ENCODE results near the gene EFNB3.

The EFNB3 gene

DNA sequence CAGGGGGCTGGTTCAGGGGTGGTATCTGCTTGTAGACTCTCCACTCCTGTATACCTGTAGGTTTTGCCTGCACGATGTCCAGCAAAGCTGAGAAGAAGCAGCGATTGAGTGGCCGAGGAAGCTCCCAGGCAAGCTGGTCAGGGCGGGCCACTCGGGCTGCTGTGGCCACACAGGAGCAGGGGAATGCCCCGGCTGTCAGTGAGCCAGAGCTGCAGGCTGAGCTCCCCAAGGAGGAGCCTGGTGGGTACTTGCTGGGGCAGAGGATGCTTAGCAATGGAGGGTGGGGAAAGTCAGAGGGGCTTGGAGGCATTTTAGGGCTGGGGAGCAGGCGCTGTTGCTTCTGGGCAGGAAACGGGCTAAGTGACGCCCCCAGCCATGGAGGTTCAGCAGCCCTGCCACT, 14.7 kb downstream of the EFNB3 start:
- no peak for DNase-seq

GRCh38 chr17:7720125-7720524, 15.1 kb downstream of the EFNB3 start:
- DNase-seq, result no peak

GRCh38 chr17:7721612-7722011, 16.6 kb downstream of the EFNB3 start:
- DNase-seq, result no peak

GRCh38 chr17:7727886-7728285, 22.9 kb downstream of the EFNB3 start:
- DNase-seq, result no peak

DNA sequence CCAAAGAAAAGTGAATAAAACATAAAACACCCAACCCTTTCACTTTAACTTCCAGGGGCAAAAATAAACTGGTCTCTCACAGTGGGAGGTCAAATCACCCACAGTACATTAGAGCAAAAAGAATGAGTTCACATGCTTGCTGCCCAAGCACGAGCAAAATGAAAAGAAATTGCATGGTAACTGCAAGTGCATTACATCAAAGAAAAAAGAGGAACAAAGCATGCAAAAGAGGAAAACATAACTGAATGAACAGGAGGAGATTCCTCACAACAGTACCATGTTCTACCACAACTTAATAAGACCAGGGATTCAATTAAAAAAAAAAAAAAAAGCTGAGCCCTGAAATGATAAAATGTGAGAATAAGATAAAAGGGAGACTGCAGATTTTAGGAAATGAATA, 24.8 kb downstream of the EFNB3 start:
- no peak for DNase-seq

DNA sequence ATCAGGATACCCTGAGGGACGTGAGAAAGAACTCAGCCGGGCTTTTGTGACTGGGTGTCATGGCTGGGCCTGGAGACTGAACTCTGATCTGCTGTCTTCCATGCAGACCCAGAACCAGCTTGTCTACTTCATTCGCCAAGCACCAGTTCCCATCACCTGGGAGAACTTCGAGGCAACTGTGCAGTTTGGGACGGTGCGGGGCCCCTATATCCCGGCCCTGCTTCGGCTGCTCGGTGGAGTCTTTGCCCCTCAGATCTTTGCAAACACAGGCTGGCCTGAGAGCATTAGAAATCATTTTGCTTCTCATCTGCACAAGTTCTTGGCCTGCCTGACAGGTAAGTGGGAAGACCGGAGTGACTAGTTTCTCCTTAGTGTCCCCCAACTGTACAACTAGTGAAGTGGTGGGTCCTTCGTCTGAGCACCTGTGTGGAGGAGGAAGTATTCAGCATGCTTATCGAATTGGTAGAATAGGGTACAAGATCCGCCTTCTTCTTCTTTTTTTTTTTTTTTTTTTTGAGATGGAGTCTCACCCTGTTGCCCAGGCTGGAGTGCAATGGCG, 28.1 kb downstream of the EFNB3 start:
- DNase-seq, result no peak

GRCh38 chr17:7737601-7738000, 32.6 kb downstream of the EFNB3 start:
- DNase-seq, result no peak

GRCh38 chr17:7739746-7740145, 34.7 kb downstream of the EFNB3 start:
- DNase-seq, result no peak

DNA sequence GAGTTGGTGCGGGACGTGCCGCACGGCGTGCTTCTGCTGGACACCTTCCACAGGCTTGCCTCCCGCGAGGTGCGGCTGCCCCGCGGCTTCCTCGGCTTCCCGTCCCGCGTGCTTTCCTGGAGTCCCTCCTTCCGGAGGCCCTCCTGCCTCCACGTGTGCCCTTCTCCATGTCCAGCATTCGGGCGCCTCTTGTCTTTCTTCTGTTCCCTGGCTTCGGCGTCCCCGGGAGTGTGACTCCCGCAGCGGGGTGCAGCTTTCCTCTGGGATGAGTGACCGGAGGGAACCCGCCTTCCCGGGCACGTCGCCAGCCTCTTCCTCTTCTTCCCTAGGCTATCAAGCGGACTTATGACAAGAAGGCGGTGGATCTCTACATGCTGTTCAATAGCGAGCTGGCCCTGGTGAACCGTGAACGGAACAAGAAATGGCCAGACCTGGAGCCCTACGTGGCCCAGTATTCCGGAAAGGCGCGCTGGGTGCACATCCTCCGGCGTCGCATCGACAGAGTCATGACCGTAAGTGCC, 35.5 kb downstream of the EFNB3 start:
- no peak for DNase-seq

DNA sequence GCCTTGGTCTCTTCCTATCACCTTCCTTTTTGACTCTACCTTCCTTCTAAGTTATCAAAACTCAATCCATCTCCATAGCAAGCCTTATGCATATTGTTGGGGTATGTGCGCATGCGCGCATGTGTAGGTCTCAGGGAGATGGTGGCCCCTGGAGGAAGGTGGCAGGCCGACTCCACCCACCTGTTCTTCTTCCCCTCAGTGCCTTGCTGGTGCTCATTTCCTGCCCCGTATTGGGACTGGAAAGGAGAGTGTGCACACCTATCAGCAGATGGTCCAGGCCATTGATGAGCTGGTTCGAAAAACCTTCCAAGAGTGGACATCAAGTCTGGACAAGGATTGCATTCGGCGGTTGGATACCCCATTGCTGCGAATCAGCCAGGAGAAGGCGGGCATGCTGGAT, 37.7 kb downstream of the EFNB3 start:
- DNase-seq, result no peak

GRCh38 chr17:7744416-7744815, 39.4 kb downstream of the EFNB3 start:
- DNase-seq, result no peak

- DNase-seq, result no peak
Observed at GRCh38 chr17:7745748-7746470, 40.9 kb downstream of the EFNB3 start.

DNA sequence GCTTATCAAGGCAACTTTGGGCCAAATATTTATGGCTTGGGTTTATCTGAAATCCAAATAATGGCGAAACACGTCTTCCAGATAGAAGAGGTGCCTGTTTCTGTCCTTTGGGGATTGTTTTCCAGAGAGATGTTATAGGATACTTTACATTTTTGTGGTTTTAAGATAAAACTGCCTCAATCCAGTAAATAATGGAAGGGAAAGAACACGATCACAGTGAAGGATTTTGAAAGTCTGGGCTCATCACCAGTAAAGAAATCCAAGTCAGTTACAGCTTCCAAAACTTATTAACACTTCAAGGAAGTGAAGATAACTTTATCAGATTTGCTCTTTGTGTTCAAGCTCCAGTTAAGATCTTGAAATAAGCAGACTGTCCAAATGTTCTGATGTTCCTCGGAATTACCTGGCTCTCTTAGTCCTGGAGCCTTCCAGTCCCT, 42.7 kb downstream of the EFNB3 start:
- DNase-seq, result no peak

DNA sequence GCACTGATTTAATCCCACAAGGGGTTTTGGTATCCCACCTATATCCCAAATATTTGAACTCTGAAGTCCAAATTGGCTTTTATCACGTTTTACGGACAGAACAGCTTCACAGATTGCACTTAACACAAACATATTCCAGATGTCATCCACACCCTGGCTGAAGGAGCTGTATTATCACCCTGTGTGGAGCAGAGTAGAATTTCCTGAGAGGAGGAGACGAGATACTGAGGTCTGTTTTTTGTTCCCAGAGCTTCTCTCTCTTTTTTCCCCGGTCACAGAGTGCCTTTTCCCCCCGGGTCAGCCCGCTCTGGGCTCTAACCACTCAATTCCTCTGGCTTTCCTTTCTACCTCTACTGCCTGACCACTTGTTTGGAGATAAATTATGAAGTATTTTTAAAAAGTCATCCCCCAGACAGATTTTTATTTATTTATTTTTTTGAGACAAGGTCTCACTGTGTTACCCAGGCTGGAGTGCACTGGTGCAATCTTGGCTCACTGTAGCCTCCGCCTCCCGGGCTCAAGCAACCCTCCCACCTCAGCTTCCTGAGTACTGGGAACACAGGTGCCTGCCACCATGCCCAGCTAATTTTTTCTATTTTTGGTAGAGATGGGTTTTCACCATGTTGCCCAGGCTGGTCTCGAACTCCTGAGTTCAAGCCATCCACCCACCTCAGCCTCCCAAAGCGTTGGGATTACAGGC, 43.2 kb downstream of the EFNB3 start:
- no peak for DNase-seq

DNA sequence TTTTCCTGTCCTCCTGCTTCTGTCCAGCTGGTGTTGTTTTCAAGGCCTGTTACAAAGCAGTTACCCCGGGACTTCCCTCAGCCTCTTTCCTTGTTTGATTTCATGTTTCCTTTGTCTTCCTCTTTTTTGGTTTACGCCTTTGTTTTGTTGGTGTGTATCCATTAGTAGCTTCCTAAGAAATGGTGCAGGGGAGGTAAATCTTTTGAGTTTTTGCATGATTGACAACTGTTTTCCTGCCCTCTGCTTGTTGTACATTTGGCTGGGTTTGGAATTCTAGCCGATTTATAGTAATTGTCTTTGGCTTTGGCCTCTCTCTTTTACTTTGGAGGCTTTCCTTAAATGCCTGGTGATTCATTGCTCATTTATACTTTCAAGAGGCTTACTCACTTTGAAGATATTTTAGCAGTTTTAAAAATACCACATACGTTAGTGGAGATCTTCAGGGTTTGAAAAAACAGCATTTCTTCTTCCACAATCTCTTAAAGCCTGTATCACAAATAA, 45.4 kb downstream of the EFNB3 start:
- DNase-seq, result no peak

GRCh38 chr17:7754656-7755055, 49.7 kb downstream of the EFNB3 start:
- DNase-seq, result no peak

DNA sequence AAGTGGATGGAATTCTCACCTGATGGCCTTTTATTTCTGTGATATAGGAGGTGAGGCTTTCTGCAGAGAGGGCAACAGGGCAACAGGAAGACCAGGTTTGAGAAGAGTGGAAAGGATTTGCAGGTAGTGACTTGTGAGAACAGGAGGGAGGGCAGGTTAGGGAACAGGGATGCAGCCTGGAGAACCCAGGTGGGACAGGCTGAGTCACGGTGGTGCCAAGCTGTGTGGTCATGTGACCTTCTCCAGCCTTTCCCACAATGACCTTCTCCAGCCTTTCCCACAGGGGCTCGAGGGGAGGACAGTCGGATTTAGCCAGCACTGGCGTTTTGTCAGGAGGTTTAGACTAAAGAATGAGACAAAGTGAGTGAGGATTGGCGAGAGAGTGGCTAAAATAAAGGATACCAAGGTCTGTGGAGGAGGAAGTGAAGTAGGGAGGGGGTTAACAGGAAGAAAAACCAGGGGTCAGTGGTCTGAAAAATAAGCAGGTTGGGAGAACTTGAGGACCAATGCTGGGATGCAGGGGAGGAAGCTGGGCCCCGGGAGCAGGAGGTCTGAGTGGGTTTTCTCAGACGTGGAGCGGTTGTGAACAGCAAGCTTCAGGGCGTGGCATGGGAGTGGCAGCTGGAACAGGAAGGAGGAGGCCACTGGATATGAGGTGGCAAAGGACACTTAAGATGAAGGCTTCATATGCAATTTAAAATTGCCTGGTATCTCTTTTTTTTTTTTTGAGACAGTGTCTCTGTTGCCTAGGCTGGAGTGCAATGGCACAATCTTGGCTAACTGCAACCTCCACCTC, 50.3 kb downstream of the EFNB3 start:
- DNase-seq, result no peak

DNA sequence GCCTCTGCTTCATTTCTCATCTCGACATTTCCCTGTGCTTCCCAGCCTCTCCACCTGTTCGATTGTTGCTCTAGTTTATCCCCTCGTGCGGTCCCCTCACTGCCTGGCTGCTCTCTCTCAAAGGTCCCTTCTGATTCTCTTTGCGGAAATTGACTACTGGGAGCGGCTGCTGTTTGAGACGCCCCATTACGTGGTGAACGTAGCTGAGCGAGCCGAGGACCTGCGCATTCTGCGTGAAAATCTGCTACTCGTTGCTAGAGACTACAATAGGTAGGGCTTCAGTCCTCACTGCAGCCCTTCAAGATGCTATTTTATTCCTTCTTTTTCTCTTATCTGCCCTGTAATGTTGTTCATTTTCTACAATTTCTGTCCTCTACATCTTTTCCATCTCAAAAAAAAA, 52.0 kb downstream of the EFNB3 start:
- no peak for DNase-seq

Measured in midbrain (tissue), 1 donor.